Dedifferentiated amniotic fluid mesenchymal stem cell (primary cell): ENCODE data around the gene PTPRD.
A peak's percentile ranks its signal among the peaks of the same experiment; 100 is the strongest.
"Not testable (repeated sequence)": the region's sequence is repeated elsewhere in the genome, so short reads cannot be mapped to it uniquely, and the experiment has no call there.

Source experiments
- DNase-seq: peaks from one replicate; pipeline ENCODE4 v3.0.0-alpha.2; 2016; ENCODE audit errors: extremely low spot score

The PTPRD gene

GRCh38 chr9:9963841-9964240, 649.0 kb downstream of the PTPRD start:
- no peak for DNase-seq

- no peak for DNase-seq
These were observed 650.9 kb downstream of the PTPRD start for GRCh38 chr9:9961934-9962333.

GRCh38 chr9:9961487-9961886, 651.3 kb downstream of the PTPRD start:
- DNase-seq, result no peak

GRCh38 chr9:9951556-9952160, 661.1 kb downstream of the PTPRD start:
- no peak for DNase-seq

GRCh38 chr9:9950813-9951212, 662.0 kb downstream of the PTPRD start:
- no peak for DNase-seq

GRCh38 chr9:9949978-9950377, 662.8 kb downstream of the PTPRD start:
- DNase-seq, result no peak

GRCh38 chr9:9949368-9949767, 663.4 kb downstream of the PTPRD start:
- no peak for DNase-seq

GRCh38 chr9:9945966-9946365, 666.8 kb downstream of the PTPRD start:
- DNase-seq, result no peak

- peak; percentile 54 for DNase-seq
These were observed 669.9 kb downstream of the PTPRD start for GRCh38 chr9:9942764-9943424.

- no peak for DNase-seq
These were observed 674.4 kb downstream of the PTPRD start for GRCh38 chr9:9938432-9938831.

- DNase-seq, result not testable (repeated sequence)
These were observed 681.3 kb downstream of the PTPRD start for GRCh38 chr9:9931464-9931863.

GRCh38 chr9:9924376-9924775, 688.4 kb downstream of the PTPRD start:
- DNase-seq, result no peak

- DNase-seq, result no peak
These were observed 691.0 kb downstream of the PTPRD start for GRCh38 chr9:9921805-9922204.

GRCh38 chr9:9920425-9921060, 692.3 kb downstream of the PTPRD start:
- DNase-seq, result no peak

GRCh38 chr9:9919174-9919775, 693.5 kb downstream of the PTPRD start:
- DNase-seq, result no peak

- no peak for DNase-seq
These were observed 695.4 kb downstream of the PTPRD start for GRCh38 chr9:9917400-9917799.

- DNase-seq, result no peak
These were observed 698.6 kb downstream of the PTPRD start for GRCh38 chr9:9914174-9914573.

- no peak for DNase-seq
These were observed 699.4 kb downstream of the PTPRD start for GRCh38 chr9:9913276-9913832.

GRCh38 chr9:9912459-9912858, 700.3 kb downstream of the PTPRD start:
- DNase-seq, result no peak

- DNase-seq, result no peak
These were observed 707.1 kb downstream of the PTPRD start for GRCh38 chr9:9905736-9906135.

- DNase-seq, result no peak
These were observed 708.8 kb downstream of the PTPRD start for GRCh38 chr9:9904041-9904440.

GRCh38 chr9:9901624-9902023, 711.2 kb downstream of the PTPRD start:
- DNase-seq, result no peak

- no peak for DNase-seq
These were observed 719.0 kb downstream of the PTPRD start for GRCh38 chr9:9893837-9894236.
